Measurements from ENCODE around the gene DUSP18. TPM values are rescaled to one million over a fixed set of nuclear protein-coding genes. Genes with fewer than 3 reads are reported as not detected.

The DUSP18 gene
- total and polyA plus RNA-seq, 2 of the 4 experiments (the other 2 are of a cell fraction): 14.9 TPM

DNA sequence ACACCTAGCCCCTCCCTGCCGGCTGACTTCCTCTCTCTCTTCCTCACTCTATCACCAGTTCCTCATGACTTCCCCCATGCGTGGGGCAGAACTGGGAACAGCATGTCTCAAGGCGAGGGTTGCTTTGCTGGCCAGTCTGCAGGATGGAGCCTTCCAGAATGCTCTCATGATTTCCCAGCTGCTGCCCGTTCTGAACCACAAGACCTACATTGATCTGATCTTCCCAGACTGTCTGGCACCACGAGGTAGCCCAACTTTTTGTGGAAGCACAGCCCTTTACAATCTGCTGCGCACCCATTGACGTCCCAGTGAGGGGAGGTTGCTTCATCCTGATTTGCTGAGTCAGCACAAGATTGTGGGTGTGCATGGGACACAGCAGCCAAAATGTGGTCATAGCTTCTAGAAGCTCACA lies 52.1 kb downstream of the DUSP18 start:
- ChIA-PET CTCF (interaction anchor here (1.2 kb wide), 1 partner anchor 140 kb away, joined by 4 read pairs; no protein-coding TSS in a partner anchor), POLR2A (ENCODE audit: unreplicated experiment) (no interaction called here)
- DNase-seq (no peak), ATAC-seq (ENCODE audit: low read depth) (no peak)
- dilution Hi-C loops (cut with HindIII; ENCODE audit: low sequenced_read_pairs, unreplicated experiment) (no loop called here), in situ Hi-C loops (cut with MboI; ENCODE audit: low sequenced_read_pairs) (loop anchor here (10.0 kb wide), 1 partner anchor 289 kb away; no protein-coding TSS in a partner anchor), intact Hi-C loops (cut with micrococcal nuclease) (no loop called here)
- no peak overlapping the region for H3K4me2 ChIP-seq (ENCODE audit: low read depth, low read length)
- H4K5ac ChIP-seq (ENCODE audit: low read depth, low read length): no peak overlapping the region
- H3K4me3 ChIP-seq (ENCODE audit: insufficient read depth, low read depth, low read length): no peak overlapping the region
- no peaks in the 10 kb centered on the region for H3K79me1 ChIP-seq (ENCODE audit: low read depth in 1 of 2, low read length in 2 of 2)
- no peaks in the 10 kb centered on the region for H4K20me1 ChIP-seq (ENCODE audit: insufficient read depth, low read length)
- no peaks in the 10 kb centered on the region for H3K9me3 ChIP-seq (ENCODE audit: control insufficient read depth, insufficient read depth, low read length)
- H4K8ac ChIP-seq (ENCODE audit: low read depth in 2 of 2, low read length in 2 of 2): no peak overlapping the region
- 80% methylated on average over 2 of the region's 7 CpGs; no CpG with 5 or more reads in 1 of the 2 experiments for WGBS, 2 experiments (ENCODE audit: extremely low coverage in 2 of 2, insufficient read length in 1 of 2)
- no peak overlapping the region for H3K4ac ChIP-seq (ENCODE audit: low read depth, low read length)
- no peaks in the 10 kb centered on the region for H3K36me3 ChIP-seq (ENCODE audit: control insufficient read depth, insufficient read depth, low read length)
- no peak overlapping the region for H2BK5ac ChIP-seq (ENCODE audit: low read depth, low read length, poor library complexity, severe bottlenecking)
- no peak overlapping the region for H3K14ac ChIP-seq (replicated peaks; ENCODE audit: low read depth, low read length)
- no peak overlapping the region for H3K18ac ChIP-seq (ENCODE audit: low read depth, low read length)
- no peaks in the 10 kb centered on the region for H3K9me1 ChIP-seq (ENCODE audit: insufficient read depth, low read length)
- TF ChIP-seq BHLHE40 (IDR thresholded peaks at IDR 0.05; ENCODE audit: low read depth, low read length): no peak
- TF ChIP-seq, protein P1, sequence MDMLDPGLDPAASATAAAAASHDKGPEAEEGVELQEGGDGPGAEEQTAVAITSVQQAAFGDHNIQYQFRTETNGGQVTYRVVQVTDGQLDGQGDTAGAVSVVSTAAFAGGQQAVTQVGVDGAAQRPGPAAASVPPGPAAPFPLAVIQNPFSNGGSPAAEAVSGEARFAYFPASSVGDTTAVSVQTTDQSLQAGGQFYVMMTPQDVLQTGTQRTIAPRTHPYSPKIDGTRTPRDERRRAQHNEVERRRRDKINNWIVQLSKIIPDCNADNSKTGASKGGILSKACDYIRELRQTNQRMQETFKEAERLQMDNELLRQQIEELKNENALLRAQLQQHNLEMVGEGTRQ (IDR thresholded peaks at IDR 0.05; ENCODE audit: low read depth, low read length): no peak
- peak; percentile 100 for TF ChIP-seq MAFK (IDR thresholded peaks at IDR 0.05; ENCODE audit: low read depth, low read length)
- H3K4me1 ChIP-seq (ENCODE audit: control insufficient read depth, insufficient read depth, low read length): no peaks in the 10 kb centered on the region
- no peak overlapping the region for H4K91ac ChIP-seq (ENCODE audit: insufficient read depth, low read depth, low read length)
- H2AK9ac ChIP-seq (replicated peaks; ENCODE audit: low read depth, low read length, poor library complexity): peak overlapping the region; percentile 55
- H3K27ac ChIP-seq (ENCODE audit: insufficient read depth, low read length): no peak overlapping the region
- no peaks in the 10 kb centered on the region for H3K27me3 ChIP-seq (ENCODE audit: control insufficient read depth, insufficient read depth, low read length)
- no peak overlapping the region for H2AK5ac ChIP-seq (ENCODE audit: low read depth, low read length)
- no peak overlapping the region for H3K23ac ChIP-seq (ENCODE audit: low read depth, low read length)
- H3K9ac ChIP-seq (ENCODE audit: low read depth, low read length): no peak overlapping the region
- no peak overlapping the region for H2BK20ac ChIP-seq (ENCODE audit: low read depth, low read length)
- no peak overlapping the region for H2AFZ ChIP-seq (replicated peaks; ENCODE audit: low read length, poor library complexity)
- H2BK15ac ChIP-seq (ENCODE audit: low read depth, low read length): no peak overlapping the region
- no peak overlapping the region for H3K56ac ChIP-seq (ENCODE audit: extremely low read depth, insufficient read depth, low read length)
- no peak overlapping the region for H2BK120ac ChIP-seq (ENCODE audit: low read depth, low read length)
- BruUV-seq (replicated peaks): no TSS peak
